RPMI8226 (cell line): ENCODE measurements around the gene MYLK.

Source experiments
- DNase-seq: peaks from one replicate; pipeline ENCODE4 v3.0.0-alpha.2; 2015

MYLK gene

DNA sequence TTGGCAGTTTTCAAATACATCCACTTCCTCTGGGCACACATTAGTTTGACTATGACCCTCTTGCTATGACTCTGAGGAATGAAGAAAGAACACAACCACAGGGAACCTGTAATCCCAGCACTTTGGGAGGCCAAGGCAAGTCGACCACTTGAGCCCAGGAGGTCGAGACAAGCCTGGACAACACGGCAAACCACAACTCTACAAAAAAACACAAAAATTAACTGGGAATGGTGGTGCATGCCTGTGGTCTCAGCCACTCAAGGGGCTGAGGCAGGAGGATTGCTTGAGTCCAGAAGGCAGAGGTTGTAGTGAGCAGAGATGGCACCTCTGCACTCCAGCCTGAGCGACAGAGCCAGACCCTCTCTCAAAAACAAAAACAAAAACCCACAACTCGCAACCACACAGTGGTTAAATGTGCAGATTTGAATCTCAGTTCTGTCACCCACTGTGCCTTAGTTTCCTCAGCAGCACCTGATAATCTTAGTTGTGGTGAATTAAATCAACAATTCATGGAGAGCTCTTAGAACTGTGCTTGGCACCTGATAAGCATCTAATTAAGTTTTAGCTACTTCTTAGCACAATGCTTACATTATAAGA, 65.7 kb downstream of the MYLK start:
- no peak for DNase-seq

DNA sequence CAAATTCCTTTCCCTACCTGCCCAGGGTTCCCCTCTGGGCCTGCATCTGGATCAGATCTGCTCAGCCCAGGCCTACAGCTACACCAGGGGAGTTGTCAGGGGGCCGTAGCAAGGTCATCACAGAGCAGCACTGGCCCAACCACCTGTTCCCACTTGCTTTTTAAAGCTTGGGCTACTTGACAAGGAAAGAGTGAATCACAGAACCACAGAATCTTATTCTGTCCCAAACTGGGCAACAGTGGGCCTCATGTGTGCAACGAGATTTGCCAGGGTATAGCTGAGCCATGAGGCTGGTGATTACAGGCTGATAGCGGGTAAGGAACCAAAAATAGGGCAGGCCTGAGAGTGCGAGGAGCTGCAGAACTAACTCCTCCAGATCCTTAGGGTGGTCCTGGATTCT, 66.7 kb downstream of the MYLK start:
- no peak for DNase-seq

DNA sequence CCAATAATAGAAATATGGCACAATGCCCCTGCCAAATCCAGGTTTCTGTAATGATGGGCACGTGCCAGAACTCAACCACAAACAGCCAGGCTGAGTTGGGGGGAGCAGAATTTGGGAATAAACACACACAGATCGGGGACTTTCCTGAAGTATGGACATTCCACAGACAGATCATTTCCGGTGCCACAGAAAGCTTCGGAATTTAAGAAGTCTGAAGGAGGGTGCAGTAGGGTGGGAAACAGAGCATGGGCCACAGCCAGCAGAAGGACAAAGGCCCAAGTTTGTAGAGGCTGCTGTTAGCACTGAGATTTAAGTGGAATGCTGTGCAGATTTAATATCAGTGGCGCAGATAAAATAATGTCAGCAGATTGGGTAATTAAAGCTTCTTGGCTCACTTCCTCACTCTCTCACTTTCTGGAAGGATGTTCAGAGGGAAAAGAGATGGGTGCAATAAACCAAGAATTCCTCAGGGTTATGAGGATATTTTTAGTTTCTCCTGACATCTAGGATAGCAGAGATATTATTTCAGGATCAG, 67.4 kb downstream of the MYLK start:
- no peak for DNase-seq

GRCh38 chr3:123815981-123816380, 68.2 kb downstream of the MYLK start:
- no peak for DNase-seq

GRCh38 chr3:123813876-123814275, 70.3 kb downstream of the MYLK start:
- DNase-seq: no peak

- DNase-seq: no peak
Measured at GRCh38 chr3:123809597-123809996, 74.5 kb downstream of the MYLK start.

DNA sequence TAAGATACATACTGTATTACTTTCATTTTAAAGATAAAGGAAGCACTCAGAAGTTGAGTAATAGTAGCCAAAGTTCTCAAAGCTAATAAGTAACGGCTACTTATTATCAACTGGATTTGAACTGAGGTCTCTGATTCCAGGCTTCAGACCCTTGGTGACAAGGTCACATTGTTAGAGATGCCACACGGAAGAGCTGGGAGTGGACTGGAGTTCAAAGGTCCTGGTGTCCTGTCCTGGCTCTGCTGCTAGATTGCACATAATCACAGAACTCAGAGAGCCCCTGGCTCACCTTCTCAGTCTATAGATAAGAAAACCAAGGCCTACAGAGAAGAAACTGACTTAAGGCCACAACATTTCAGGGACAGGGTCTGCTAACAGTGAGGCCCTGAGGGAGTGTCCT, 75.3 kb downstream of the MYLK start:
- no peak for DNase-seq

- DNase-seq: peak; percentile 61
Measured at GRCh38 chr3:123807820-123808219, 76.3 kb downstream of the MYLK start.

- no peak for DNase-seq
Measured at GRCh38 chr3:123805504-123805903, 78.6 kb downstream of the MYLK start.

GRCh38 chr3:123805101-123805500, 79.0 kb downstream of the MYLK start:
- DNase-seq: no peak

GRCh38 chr3:123804676-123805075, 79.5 kb downstream of the MYLK start:
- DNase-seq: no peak

DNA sequence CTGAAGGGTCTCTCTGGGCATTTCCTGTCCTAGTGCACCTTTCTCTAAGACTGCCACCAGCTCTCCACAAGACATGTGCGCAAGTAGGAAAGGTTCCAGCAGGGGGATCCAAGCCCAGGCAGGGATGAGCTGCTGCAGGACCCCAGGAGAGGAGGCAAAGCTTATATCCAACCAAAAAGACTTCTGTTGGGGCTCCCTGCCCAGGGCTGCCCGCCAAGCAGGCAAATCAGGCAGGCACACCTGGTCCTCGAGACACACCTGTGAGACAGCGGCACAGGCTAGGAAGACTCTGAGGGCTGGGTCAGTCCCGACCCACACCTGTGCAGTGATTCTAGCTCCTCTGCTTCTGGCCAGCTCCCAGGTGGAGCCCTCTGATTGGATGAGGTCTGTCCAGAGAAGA, 80.6 kb downstream of the MYLK start:
- DNase-seq: peak; percentile 11

- no peak for DNase-seq
Measured at GRCh38 chr3:123802007-123802625, 82.0 kb downstream of the MYLK start.

- DNase-seq: no peak
Measured at GRCh38 chr3:123801474-123801873, 82.7 kb downstream of the MYLK start.

DNA sequence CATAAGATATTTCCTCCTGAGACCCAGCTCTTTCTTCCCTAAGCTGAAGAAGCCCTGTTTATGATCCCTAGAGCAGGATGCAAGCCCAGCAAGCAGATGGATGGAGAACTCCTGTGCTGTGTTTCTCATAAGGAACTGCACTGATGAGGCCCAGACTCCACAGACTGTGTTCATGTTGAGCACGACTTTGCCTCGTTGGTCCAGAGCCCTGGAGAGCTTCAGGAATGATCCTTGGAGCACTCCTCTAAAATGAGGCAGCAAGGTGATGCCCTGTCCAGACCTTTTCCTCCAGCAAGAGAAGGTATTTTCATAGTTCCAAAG, 83.8 kb downstream of the MYLK start:
- no peak for DNase-seq

GRCh38 chr3:123799544-123800361, 84.4 kb downstream of the MYLK start:
- no peak for DNase-seq

GRCh38 chr3:123798550-123798949, 85.6 kb downstream of the MYLK start:
- no peak for DNase-seq

DNA sequence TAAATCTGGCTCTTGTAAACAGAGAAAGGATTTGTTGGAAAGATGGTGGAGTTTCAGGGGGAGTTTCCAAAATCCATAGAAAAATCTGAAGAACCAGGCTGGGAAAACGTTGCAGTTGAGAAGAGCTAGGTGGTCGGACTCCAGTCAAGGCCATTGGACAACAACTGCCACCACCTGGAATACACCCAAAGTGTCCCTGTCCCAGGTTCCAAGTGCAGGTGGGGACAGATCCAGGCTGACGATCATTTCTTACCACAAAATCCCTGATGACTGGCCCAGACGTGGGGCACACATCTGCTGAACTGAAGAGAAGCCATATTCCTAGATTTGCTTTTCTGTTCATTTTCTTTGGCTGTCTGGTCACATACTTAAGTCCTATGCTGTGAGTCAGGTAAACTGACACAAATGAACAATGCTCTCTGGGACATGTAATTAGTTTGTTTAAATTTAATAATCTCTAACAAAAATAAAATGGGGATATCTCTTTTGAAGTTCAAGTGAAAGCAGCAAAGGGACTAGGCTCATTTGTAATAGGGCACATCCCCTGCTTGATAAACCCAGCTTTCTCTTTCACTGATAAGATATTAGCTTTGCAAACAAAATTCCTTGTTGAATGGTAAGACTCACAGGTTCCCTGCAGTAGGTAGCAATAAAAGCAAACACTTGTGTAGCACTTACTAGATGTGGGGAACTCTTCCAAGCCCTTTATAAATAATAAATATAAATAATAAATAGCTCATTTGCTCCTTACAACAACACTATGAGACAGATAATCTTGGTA, 88.5 kb downstream of the MYLK start:
- DNase-seq: no peak

DNA sequence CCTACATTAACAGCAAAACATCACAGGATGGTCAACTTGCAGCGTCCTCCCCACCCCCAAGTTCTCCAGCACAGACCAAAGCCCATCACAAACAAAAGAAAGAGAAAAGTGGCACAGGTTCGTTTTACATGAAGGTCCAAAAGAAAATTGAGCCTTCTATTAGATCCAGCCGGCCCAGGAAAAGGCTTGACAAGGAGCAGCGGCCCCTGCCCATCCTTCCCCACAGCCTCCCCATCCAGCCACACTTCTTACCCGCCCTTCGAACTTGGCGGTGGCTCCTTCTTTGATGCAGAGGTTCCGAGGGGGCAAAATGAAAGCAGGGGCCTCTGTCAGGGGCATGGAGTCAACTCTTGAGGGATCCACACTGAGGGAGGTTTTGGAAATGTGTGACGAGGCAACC, 90.7 kb downstream of the MYLK start:
- no peak for DNase-seq

DNA sequence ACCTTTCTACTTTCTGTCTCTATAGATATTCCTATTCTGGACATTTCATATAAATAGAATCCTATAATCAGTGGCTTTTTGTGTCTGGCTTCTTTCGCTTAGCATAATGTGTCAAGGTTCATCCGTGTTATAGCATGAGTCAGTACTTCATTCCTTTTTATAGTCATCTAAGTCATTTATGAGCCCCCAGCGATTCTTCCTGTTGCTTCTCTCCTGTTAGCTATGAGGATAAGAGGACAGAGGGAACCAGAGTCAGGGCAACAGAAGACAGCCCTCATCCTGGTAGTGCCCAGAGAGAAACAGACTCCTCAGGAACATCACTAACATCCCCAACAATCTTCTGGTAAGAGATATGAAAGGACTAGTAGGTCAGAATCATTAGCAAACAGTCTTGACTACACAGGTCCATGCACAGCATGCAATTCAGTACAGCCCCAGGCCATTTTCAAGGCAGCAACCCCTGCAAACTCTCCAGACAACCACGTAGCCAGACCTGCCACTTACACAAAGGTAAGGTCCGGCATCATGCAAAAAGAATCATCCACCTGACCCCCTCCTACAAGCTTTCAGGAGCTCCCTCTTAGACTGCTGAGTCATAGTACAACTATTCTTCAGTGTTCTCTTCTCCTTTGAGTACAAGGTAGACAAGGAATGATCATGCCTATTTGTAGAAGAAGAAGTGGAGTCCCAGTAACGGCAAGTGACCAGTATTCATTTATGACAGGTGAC, 91.5 kb downstream of the MYLK start:
- no peak for DNase-seq

GRCh38 chr3:123791898-123792297, 92.2 kb downstream of the MYLK start:
- DNase-seq: peak; percentile 77

DNA sequence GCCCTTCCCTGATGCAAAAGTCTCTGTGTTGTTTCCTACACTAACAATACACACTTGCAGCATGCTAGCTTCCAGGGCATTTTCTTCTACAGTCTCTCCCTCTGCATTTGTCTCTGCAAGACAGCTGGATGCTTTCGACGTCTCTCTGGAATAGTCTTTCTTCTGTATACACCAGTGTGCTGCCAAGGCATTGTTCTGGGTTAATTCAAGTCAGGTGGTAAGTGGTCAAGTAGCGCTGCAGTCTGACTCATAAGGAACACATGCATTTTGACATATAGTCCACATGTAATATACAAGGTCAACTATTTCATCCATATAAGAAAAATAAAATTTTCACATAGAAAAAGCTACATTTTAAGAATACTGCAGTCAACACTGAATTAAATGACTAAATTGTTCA, 92.7 kb downstream of the MYLK start:
- DNase-seq: no peak

DNA sequence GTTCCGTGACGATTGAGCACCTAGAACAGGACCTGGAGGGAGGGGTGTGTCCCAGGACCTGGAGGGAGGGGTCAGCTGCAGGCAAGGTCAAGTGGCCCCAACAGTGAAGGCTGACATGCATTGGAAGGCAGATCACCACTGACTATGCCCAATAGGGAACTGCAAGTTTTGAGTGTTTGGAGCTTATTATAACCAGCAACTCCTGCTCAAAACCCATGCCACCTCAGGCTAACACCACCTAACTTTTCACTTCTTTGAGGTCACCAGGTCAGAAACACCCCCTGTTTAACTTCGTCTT, 93.1 kb downstream of the MYLK start:
- DNase-seq: no peak
